ENCODE data around the gene TRMT2A.

DNA sequence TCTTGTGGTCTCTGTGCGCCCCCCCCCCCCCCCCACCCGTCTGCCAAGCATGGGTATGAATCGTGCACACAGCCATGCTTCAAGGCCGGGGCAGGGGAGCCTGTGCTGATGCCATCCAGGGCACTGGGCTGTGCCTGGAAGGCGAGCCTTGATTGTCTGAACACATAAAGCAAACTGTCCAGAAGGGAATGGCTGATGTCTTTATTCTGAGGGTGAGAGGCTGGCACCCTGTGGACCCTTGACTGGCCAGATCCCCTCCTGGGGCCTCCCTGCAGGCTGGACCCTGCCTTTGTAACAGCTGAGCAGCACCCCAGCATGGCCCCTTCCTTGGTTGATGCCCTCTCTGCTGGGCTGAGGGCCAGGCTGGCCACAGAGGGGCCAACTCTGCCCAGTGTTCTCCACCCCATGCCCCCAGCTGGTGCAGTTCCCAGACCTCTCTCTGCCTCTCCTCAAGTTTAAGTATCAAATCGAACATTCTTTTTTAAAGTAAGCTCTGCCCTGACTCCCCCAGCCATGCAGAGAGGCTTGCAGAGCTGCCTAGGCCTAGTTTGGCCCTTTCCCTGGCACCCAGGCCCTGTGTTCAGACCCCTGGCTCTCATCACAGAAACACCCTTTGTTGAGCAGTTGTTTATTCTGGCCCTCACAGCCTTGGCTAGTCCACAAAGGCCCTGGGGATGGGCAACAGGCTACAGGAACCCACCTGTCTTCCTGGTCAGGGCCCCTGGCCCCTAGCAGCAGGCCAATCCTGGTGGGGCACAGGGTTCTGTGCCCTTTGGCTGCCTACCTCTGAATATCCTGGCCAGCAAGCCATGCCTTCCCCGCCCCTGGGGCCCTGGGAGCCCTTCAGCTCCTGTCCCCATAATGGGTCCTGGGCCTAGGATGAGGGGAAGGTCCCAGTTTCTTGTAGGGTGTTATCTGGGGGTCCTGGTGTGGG is 5.1 kb downstream of the TRMT2A start:
- TF ChIP-seq, protein P1, sequence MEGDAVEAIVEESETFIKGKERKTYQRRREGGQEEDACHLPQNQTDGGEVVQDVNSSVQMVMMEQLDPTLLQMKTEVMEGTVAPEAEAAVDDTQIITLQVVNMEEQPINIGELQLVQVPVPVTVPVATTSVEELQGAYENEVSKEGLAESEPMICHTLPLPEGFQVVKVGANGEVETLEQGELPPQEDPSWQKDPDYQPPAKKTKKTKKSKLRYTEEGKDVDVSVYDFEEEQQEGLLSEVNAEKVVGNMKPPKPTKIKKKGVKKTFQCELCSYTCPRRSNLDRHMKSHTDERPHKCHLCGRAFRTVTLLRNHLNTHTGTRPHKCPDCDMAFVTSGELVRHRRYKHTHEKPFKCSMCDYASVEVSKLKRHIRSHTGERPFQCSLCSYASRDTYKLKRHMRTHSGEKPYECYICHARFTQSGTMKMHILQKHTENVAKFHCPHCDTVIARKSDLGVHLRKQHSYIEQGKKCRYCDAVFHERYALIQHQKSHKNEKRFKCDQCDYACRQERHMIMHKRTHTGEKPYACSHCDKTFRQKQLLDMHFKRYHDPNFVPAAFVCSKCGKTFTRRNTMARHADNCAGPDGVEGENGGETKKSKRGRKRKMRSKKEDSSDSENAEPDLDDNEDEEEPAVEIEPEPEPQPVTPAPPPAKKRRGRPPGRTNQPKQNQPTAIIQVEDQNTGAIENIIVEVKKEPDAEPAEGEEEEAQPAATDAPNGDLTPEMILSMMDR (IDR thresholded peaks at IDR 0.05; ENCODE audit: insufficient read depth, low read length, poor library complexity, severe bottlenecking) = no peak
- TF ChIP-seq EZH2phosphoT487 (conservative IDR thresholded peaks at IDR 0.05; ENCODE audit: low read length) = no peak

All from SU-DHL-6 (cell line).